RWPE1 (cell line): Measurements from ENCODE around the gene CTDSP1.

Experiments used
- CTCF ChIA-PET: fragments of 350-600 bp; sonication (Branson Sonifier 250); formaldehyde crosslinking; extraction: SDS; loops from one replicate; lab custom pipeline; 2021; lab: Yijun Ruan, JAX
- POLR2A ChIA-PET: fragments of 400-600 bp; formaldehyde crosslinking; extraction: SDS; loops from one replicate; lab custom pipeline; 2020; ENCODE audit warnings: antibody characterized with exemption; ENCODE audit not compliant: low non-redundant PET; lab: Yijun Ruan, JAX
- DNase-seq: peaks from one replicate; pipeline ENCODE4 v3.0.0; 2012; ENCODE audit warnings: low spot score
- H3K27ac ChIP-seq: fragments of 450-650 bp; 2 replicates; pipeline ENCODE4 v1.5.1; 2017
- TF ChIP-seq, protein P1 (sequence below): fragments of 450-650 bp; conservative IDR thresholded peaks from 2 replicates; pipeline ENCODE4 v1.5.1; 2017; ENCODE audit warnings: low read depth, mild to moderate bottlenecking

The CTDSP1 gene

DNA sequence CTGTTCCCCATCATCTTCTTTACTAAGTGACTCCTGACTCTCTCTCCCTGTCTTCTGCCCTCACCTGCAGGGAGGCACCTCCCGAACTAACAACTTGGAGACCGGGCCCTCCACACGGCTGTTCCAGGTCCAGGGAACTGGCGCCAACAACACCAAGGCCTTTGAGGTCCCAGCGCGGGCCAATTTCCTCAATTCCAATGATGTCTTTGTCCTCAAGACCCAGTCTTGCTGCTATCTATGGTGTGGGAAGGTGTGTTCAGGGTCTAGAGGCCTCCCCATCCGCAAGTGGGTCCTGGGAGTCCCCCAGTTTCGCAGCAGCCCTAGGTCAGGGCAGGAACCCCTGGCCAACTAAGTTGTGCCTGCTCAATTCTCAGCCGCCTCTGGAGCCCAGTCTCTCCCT lies 34.8 kb downstream of the CTDSP1 start:
- ChIA-PET POLR2A (interaction anchor here (0.7 kb wide), 1 partner anchor 12 kb away, joined by 5 read pairs; no protein-coding TSS in a partner anchor), CTCF (no interaction called here)
- no peak overlapping the region for H3K27ac ChIP-seq
- TF ChIP-seq, protein P1, sequence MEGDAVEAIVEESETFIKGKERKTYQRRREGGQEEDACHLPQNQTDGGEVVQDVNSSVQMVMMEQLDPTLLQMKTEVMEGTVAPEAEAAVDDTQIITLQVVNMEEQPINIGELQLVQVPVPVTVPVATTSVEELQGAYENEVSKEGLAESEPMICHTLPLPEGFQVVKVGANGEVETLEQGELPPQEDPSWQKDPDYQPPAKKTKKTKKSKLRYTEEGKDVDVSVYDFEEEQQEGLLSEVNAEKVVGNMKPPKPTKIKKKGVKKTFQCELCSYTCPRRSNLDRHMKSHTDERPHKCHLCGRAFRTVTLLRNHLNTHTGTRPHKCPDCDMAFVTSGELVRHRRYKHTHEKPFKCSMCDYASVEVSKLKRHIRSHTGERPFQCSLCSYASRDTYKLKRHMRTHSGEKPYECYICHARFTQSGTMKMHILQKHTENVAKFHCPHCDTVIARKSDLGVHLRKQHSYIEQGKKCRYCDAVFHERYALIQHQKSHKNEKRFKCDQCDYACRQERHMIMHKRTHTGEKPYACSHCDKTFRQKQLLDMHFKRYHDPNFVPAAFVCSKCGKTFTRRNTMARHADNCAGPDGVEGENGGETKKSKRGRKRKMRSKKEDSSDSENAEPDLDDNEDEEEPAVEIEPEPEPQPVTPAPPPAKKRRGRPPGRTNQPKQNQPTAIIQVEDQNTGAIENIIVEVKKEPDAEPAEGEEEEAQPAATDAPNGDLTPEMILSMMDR = no peak
- no peak for DNase-seq

DNA sequence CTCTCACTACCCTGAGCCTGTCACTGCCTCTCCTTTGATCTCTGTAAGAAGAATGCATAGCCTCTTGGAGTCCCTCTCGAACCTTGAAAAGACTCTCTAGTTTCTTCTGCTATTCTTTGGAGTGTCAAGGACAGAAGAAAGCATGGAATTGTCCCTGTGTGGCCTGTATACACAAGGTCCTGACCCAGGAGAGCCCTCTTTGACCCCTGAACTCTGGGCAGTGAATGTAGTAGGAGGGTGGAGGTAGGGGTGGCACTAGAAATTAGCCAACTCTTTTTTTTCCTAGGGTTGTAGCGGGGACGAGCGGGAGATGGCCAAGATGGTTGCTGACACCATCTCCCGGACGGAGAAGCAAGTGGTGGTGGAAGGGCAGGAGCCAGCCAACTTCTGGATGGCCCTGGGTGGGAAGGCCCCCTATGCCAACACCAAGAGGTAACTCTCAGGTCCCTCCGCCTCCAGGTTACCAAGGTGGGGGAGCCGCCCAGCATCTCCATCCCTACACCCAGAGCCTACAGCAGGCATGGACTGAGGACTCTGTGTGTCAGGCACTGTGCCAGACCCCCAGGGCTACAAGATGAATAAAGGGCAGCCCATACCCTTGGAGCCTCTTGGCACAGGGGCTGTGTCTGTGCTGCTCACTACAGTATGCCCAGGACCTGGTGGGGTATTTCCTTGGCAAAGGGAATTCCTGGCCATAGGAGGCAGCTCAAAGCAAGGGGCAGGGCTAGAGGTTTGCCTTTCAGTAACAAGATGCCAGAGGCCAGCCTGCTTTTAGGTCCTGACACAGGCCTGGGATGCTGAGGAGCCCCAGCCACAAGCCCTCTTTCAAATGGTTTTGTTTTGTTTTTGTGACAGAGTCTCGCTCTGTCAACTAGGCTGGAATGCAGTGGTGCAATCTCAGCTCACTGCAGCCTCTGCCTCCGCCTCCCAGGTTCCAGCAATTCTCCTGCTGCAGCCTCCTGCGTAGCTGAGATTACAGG lies 35.6 kb downstream of the CTDSP1 start:
- DNase-seq = no peak
- ChIA-PET CTCF (no interaction called here), POLR2A (no interaction called here)
- H3K27ac ChIP-seq = no peak overlapping the region
- TF ChIP-seq, protein P1 = no peak

DNA sequence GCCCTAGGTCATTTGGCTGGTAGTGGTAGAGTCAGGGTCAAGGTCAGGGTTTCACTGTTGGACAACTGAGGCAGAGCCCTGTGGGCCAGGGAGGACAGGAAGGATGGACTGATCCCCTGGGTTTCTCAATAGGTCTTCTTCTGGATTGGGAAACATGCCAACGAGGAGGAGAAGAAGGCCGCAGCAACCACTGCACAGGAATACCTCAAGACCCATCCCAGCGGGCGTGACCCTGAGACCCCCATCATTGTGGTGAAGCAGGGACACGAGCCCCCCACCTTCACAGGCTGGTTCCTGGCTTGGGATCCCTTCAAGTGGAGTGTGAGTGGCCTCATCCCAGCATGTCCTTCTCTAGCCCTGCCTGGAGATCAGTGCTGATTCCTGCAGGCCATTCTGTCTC lies 37.3 kb downstream of the CTDSP1 start:
- POLR2A ChIA-PET = no interaction called here
- CTCF ChIA-PET = no interaction called here
- no peak overlapping the region for H3K27ac ChIP-seq
- TF ChIP-seq, protein P1 = no peak
- no peak for DNase-seq

DNA sequence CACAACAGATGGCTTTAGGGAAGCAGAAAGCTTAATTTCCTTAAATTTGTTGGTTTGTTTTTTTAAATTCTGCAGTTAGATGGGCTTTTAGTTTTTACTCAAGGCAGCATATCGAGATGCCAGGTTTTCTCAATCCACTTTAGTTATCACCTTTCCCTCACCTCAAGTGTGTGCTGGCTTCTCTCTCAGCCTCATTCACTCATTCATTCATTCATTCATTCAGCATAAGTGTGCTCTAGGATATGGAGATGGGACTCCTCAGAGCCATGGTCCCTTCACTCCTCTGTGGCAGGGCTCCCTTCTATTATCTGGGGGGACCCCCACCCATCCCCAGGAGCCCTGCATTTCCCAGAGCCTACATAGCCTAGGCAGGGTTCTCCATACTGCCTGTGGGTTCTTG lies 38.3 kb downstream of the CTDSP1 start:
- TF ChIP-seq, protein P1 = no peak
- ChIA-PET POLR2A (no interaction called here), CTCF (no interaction called here)
- no peak overlapping the region for H3K27ac ChIP-seq
- DNase-seq = no peak

DNA sequence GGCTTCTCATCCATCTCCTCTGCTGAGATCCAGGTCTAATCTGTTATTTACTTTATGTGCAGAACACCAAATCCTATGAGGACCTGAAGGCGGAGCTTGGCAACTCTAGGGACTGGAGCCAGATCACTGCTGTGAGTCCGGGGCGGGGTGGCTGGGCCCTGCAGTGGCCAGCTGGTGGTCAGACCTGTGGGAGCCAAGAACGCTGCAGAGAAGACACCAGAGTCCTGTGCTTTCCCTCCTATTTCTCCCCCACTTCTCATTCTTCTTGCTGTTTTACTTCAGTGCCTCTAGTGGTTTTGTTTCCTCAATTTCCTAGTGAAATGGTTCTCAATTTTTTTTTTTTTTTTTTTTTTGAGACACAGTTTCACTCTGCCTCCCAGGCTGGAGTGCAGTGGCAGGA lies 38.9 kb downstream of the CTDSP1 start:
- ChIA-PET POLR2A (no interaction called here), CTCF (no interaction called here)
- DNase-seq = no peak
- TF ChIP-seq, protein P1 = no peak
- no peak overlapping the region for H3K27ac ChIP-seq

DNA sequence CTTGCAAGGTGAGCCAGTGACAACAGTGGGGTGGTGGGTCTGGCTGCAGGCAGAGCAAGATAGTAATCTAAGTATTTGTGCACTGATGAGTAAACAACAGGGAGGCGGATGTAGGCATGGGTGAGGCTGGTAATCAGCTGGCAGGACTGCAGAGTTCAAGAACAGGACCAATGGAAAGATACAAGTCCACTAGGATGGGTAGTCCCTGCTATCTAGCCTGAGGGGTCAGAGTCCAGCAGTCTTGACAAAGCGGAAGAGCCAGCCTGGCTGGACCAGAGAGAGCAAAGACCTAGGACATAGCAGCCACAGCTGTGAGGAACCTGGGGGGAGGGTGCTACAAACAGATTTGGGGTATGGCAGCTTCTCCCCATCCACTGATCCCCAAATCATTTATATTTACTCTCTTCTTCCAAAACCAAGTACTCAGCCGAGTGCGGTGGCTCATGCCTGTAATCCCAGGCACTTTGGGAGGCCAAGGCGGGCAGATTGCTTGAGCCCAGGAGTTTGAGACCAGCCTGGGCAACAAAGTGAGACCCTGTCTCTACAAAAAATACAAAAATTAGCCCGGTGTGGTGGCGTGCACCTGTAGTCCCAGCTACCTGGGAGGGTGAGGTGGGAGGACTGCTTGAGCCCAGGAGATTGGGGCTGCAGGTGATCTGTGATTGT lies 45.2 kb downstream of the CTDSP1 start:
- DNase-seq = no peak
- CTCF ChIA-PET = no interaction called here
- no peak overlapping the region for H3K27ac ChIP-seq
- POLR2A ChIA-PET = no interaction called here
- TF ChIP-seq, protein P1 = no peak
